ENCODE measurements around the gene PNPLA5. TPM values are rescaled to one million over a fixed set of nuclear protein-coding genes. Genes with fewer than 3 reads are reported as not detected.
A peak's percentile ranks its signal among the peaks of the same experiment; 100 is the strongest.

Gene PNPLA5
- total RNA-seq, 2 donors from 2014 or later, result 0.68 to 0.73 TPM

- H3K36me3 ChIP-seq (ENCODE audit: control insufficient read depth, insufficient read depth, low read length), result no peaks in the 10 kb centered on the region
- WGBS, 2 experiments (ENCODE audit: insufficient coverage in 1 of 2, insufficient read length in 1 of 2), result 83 to 84% methylated on average over 11 to 14 of the region's 14 CpGs
- no peak overlapping the region for H3K4me3 ChIP-seq (ENCODE audit: low read length)
- no peaks in the 10 kb centered on the region for H3K27me3 ChIP-seq (ENCODE audit: control insufficient read depth, insufficient read depth, low read length, poor library complexity, severe bottlenecking)
- H3K27ac ChIP-seq (ENCODE audit: low read depth, low read length), result no peak overlapping the region
- peak; percentile 16 for DNase-seq
- no peaks in the 10 kb centered on the region for H3K27me3 Mint-ChIP-seq (ENCODE audit: insufficient read depth)
- peaks cover 14% of the 10 kb centered on the region for H3K9me3 Mint-ChIP-seq
- no peak for TF ChIP-seq CTCF (conservative IDR thresholded peaks at IDR 0.05)
- H3K4me1 Mint-ChIP-seq, result peaks cover 9% of the 10 kb centered on the region
- no peak overlapping the region for H3K9ac ChIP-seq (ENCODE audit: extremely low read depth, low read length, poor library complexity, severe bottlenecking)
- peaks cover 10% of the 10 kb centered on the region for H3K9me3 ChIP-seq (ENCODE audit: control insufficient read depth, low read length)
- no peaks in the 10 kb centered on the region for H3K4me1 ChIP-seq (ENCODE audit: control insufficient read depth, insufficient read depth, low read length)
- H3K4me3 Mint-ChIP-seq, result no peak overlapping the region
- peaks cover 20% of the 10 kb centered on the region for H3K36me3 Mint-ChIP-seq (ENCODE audit: low read depth)
- no peak overlapping the region for H3K27ac Mint-ChIP-seq
These were observed 37.6 kb downstream of the PNPLA5 start for GRCh38 chr22:43854121-43854785.

GRCh38 chr22:43853328-43853931 is 38.4 kb downstream of the PNPLA5 start:
- 92 to 95% methylated on average over 4 to 10 of the region's 10 CpGs for WGBS, 2 experiments (ENCODE audit: insufficient coverage in 1 of 2, insufficient read length in 1 of 2)
- DNase-seq, result peak; percentile 55
- Mint-ChIP-seq H3K27ac (no peak overlapping the region), H3K4me1 (peaks cover 11% of the 10 kb centered on the region), H3K9me3 (peaks cover 14% of the 10 kb centered on the region), H3K4me3 (no peak overlapping the region), H3K36me3 (ENCODE audit: low read depth) (peaks cover 11% of the 10 kb centered on the region), H3K27me3 (ENCODE audit: insufficient read depth) (no peaks in the 10 kb centered on the region)
- H3K27ac ChIP-seq (ENCODE audit: low read depth, low read length), result no peak overlapping the region
- no peaks in the 10 kb centered on the region for H3K36me3 ChIP-seq (ENCODE audit: control insufficient read depth, insufficient read depth, low read length)
- no peak overlapping the region for H3K9ac ChIP-seq (ENCODE audit: extremely low read depth, low read length, poor library complexity, severe bottlenecking)
- no peak for TF ChIP-seq CTCF (conservative IDR thresholded peaks at IDR 0.05)
- H3K9me3 ChIP-seq (ENCODE audit: control insufficient read depth, low read length), result peaks cover 10% of the 10 kb centered on the region
- no peaks in the 10 kb centered on the region for H3K27me3 ChIP-seq (ENCODE audit: control insufficient read depth, insufficient read depth, low read length, poor library complexity, severe bottlenecking)
- no peaks in the 10 kb centered on the region for H3K4me1 ChIP-seq (ENCODE audit: control insufficient read depth, insufficient read depth, low read length)
- no peak overlapping the region for H3K4me3 ChIP-seq (ENCODE audit: low read length)

GRCh38 chr22:43852573-43853327 is 39.1 kb downstream of the PNPLA5 start:
- no peak overlapping the region for H3K4me3 Mint-ChIP-seq
- peak overlapping the region; percentile 9 for H3K27ac Mint-ChIP-seq
- H3K4me3 ChIP-seq (ENCODE audit: low read length), result no peak overlapping the region
- no peak overlapping the region for H3K27ac ChIP-seq (ENCODE audit: low read depth, low read length)
- H3K36me3 ChIP-seq (ENCODE audit: control insufficient read depth, insufficient read depth, low read length), result no peaks in the 10 kb centered on the region
- DNase-seq, result peak; percentile 35
- no peak for TF ChIP-seq CTCF (conservative IDR thresholded peaks at IDR 0.05)
- peaks cover 11% of the 10 kb centered on the region for H3K4me1 Mint-ChIP-seq
- H3K36me3 Mint-ChIP-seq (ENCODE audit: low read depth), result peaks cover 11% of the 10 kb centered on the region
- peaks cover 13% of the 10 kb centered on the region for H3K9me3 Mint-ChIP-seq
- H3K27me3 ChIP-seq (ENCODE audit: control insufficient read depth, insufficient read depth, low read length, poor library complexity, severe bottlenecking), result no peaks in the 10 kb centered on the region
- H3K4me1 ChIP-seq (ENCODE audit: control insufficient read depth, insufficient read depth, low read length), result no peaks in the 10 kb centered on the region
- no peak overlapping the region for H3K9ac ChIP-seq (ENCODE audit: extremely low read depth, low read length, poor library complexity, severe bottlenecking)
- 92 to 93% methylated on average over 11 to 19 of the region's 19 CpGs for WGBS, 2 experiments (ENCODE audit: insufficient coverage in 1 of 2, insufficient read length in 1 of 2)
- peaks cover 9% of the 10 kb centered on the region for H3K9me3 ChIP-seq (ENCODE audit: control insufficient read depth, low read length)
- no peaks in the 10 kb centered on the region for H3K27me3 Mint-ChIP-seq (ENCODE audit: insufficient read depth)
